Fibroblast of skin of abdomen (primary cell): ENCODE data around the gene RIMS1.

Experiments used
- DNase-seq: peaks from one replicate; pipeline ENCODE4 v3.0.0-alpha.2; 2013

RIMS1 gene

DNA sequence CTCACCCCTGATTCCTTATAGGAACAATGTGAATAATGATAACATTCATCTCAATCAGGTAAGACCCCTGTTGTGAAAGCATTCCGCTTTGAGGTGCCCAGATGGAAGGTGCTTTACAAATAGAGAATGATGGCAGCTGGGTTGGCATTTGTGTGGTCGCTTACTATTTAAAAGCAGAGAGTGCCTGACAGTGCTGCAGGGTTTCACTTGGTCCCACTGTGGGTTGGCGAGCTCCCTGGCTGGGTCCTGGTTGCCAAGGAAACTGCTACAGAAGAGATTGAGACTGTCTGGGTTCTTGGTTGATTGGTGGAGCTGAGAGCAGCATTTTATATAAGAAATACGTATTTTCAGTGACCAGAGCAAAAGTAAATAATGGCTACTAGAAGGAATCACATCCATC, 528.3 kb downstream of the RIMS1 start:
- no peak for DNase-seq

DNA sequence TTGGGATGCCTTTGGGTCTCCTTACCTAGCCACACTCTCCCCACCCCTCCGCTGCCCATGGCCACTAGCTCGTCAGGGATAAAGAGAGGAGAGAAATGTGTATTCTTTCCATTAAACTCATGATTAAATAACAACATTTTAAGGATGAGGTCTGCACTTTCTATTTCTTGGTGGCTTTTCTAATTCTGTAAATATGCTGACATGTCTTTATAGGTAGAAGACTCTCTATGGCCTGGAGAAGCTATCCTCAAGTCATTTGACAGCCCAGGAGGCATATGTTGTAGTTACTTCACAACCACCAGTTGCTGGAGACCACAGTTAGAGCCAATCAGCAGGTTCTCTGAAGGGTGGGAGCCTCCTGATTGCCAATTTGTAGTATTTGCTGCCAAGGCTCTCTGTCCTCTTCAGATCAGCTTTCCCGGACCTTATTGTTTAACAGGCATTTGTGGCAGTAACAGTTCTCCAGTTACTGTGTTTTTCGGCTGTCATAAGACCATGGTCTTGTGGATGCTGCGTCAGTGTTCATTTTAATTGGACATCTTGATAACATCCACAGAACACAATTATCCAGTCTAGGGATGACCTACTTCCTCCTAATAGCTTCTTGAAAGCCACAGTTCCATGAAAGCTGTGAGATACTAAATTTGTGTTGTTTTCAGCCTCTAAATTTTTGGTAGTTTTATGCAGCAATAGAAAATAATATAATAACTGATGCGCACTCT, 530.6 kb downstream of the RIMS1 start:
- DNase-seq: no peak

DNA sequence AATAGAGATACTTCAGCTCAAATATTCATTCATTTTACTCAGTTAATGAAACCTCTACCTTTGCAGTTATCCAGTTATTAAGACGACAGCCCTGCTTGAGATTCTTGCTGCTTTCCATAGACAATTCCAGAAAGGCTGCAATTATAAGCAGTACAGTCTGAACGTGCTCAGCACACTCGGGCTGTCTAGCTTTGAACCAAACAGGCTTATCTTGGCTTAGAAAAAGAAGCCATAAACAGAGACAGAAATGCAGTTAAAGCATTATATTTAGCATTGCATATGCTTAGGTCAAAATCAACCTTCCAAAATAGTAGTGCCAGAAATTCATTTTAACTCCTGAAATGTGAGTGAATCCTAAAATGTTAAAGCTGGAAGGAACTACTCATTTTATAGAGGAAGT, 531.4 kb downstream of the RIMS1 start:
- no peak for DNase-seq

DNA sequence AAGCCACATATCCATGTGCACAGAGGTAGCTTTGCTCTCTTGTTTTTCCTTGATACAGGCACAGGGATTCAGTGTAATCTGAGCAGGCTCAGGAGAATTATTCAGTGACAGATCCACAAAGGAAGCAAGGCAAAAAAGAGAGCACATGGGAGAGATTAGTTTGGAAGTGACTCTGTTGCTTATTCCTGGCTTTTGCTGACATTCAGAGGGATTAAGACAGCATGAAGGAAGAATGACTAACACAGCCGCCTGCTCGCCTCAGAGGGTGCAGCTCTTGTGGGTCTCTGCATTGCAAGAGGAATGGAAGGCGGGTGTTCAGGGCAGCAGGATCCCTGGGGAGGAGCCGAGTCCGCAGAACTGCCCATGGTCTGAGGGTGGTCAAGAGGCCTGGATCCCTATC, 532.1 kb downstream of the RIMS1 start:
- peak; percentile 94 for DNase-seq

DNA sequence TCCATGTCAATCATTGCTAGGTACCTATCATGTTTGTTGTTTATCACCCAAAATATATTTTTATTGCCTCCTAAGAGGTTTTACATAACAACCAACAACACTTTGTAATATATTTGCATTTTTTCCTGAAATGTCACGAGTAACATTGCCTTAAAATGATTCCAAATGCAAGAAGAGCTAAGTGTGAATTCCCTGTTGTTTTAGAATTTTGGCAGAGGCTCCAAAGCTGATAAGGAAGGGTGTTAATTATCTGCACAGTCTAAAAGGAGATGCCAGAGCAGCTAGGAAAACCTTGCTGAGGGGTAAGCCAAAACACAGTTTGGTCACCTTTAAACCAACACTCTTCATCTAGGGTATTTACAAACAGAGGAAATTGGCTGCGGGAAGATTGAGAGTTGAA, 533.6 kb downstream of the RIMS1 start:
- no peak for DNase-seq

DNA sequence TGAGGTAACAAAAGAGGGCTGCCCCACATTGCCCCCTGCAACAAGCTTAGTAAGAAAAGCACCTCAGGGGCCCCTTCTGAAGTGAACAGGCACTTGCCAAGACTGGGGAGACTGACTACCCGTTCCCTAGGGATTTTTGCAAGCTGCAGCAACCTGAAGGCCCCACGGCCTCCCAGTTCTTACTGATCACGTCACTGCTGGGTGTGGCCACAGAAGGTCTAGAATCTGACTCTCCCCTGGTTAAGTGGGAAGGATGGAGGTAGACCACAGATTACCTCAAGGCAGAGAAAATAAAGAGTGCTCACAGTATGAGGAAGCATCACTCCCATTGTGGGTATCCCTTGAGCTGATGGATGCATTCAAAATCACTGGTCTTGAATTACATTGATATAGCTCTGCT, 534.1 kb downstream of the RIMS1 start:
- DNase-seq: no peak

DNA sequence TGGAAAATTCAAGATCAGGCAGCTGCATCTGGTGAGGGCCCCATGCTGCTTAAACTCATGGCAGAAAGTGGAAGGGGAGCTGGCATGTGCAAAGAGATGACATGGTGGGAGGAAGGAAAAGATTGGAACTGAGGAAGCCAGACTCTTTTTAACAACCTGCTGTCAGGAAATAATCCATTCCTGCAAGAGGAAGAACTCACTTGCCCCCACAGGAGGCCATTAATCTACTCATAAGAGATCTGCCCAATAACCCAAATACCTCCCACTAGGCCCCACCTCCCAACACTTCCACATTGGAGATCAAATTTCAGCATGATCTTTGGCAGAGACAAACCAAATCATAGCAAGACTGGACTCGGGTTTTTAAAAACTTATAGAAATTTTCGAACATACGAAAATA, 535.0 kb downstream of the RIMS1 start:
- DNase-seq: peak; percentile 43

DNA sequence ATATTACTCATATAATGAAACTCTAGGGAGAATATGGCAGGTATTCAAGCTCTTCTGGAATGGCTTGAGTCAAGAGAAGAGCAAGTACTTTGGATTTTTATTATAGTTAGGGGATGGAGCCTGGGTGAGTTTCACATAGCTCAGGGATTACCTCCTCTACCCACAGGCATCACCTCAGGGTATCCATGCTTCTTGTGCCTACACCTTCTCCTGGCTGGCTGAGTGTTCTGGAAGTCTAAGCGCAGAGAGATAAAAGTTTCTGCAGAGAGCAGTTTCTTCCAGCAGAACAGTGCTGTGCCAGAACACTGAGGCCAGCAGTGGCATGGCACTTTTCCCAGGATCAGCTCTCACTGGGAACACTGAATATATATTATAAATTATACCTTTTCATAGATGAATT, 535.8 kb downstream of the RIMS1 start:
- DNase-seq: peak; percentile 65

DNA sequence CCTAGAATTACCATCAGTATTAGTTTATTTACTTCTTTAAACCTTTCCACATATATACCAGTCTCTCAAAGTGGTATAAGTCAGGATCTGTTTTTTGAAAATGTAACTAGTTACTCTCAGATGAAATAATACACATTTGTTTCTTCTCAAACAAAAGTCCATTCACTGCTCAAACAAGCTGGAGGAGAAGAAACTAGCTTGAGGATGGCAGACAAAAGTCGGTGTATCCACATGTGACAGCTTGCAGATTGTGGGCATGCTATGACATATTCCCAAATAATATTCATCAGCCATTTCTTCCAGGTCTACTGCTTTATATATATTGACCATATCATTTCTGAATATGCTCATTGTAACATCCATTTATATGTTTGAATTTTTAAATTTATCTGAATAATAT, 538.1 kb downstream of the RIMS1 start:
- DNase-seq: no peak

DNA sequence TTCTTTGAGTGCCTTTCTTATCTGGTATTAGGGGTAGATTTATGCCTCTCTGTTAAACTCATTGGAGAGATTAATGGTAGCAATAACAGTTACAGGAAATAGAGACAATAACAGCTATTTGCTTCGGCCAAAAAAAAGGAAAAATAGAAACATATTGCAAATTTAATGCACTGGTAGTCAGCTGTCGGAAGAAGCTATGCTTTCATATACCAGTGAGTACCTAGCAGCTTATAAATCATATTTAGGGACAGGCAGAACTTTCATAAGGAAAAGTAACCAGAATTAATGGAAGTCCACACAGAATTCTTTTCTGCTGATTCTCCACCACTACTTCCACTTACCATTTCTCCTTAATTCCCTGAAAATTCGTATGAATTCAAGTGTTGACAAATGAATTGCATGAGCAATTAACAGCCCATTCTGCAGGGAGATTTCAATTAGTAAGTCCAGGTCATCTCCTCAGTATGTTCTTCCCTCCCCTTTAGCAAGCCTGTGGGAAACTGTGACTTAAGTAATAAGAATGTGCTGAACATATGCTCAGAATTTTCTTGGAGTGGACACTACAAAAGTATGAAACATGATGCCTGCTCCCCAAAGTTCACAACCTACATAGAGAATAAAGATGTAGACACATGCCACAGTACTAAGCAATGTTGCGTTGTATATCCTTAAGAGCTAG, 538.8 kb downstream of the RIMS1 start:
- peak; percentile 99 for DNase-seq

DNA sequence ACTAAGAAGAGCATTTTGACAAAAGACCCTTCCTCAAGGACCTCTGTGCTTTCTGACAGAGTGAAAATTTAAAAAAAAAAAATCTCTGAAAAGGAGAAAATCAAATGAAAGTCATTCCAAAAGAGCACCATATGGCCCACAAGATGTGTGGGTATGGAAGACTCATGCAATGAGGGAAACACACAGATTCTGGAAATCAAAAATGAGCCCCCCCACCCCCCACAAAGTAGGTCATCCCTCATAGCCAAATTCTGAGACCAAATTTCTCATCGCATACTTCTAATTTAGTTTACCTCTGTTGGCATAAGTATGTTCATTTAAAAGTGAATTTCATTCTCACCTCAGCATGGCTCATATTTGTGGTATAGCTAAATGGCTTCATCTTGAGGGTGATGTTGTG, 554.3 kb downstream of the RIMS1 start:
- DNase-seq: no peak

DNA sequence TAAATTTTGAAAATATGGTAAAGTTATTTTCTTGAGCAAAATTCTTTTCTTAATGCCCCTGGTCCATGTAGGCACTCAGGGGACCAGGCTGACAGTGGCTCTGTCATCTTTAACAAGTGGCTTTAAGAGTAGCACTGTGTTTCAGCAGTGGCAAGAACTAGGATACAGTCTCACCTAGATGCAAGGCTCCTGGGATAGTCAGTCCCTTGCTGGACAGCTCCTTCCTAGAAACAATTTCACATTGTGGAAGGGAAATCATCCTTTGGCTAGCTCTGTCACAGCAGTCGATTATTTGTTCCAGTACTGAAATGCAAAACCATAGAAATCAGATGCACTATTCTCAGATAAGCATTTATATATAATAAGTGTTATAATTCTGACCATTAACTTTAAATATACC, 560.1 kb downstream of the RIMS1 start:
- DNase-seq: no peak
